GM08714 (cell line): ENCODE measurements around the gene HSF2BP.
"Not testable (repeated sequence)": the region's sequence is repeated elsewhere in the genome, so short reads cannot be mapped to it uniquely, and the experiment has no call there.

Source experiments
- H3K4me3 ChIP-seq: fragments of 200-500 bp; sonication (Bioruptor generic); 2 replicates; pipeline ENCODE4 v1.5.1; 2014; ENCODE audit warnings: mild to moderate bottlenecking, low read length, inconsistent platforms
- ZNF274 ChIP-seq: IDR thresholded peaks from 2 replicates; pipeline ENCODE4 v1.6.1; 2012; ENCODE audit warnings: mild to moderate bottlenecking, low read depth, low read length

HSF2BP gene

GRCh38 chr21:43593078-43593477, 66.2 kb downstream of the HSF2BP start:
- H3K4me3 ChIP-seq = no peak overlapping the region
- no peak for TF ChIP-seq ZNF274

- H3K4me3 ChIP-seq = no peak overlapping the region
- TF ChIP-seq ZNF274 = no peak
Measured at GRCh38 chr21:43591571-43591970, 67.7 kb downstream of the HSF2BP start.

- no peak for TF ChIP-seq ZNF274
- no peak overlapping the region for H3K4me3 ChIP-seq
Measured at GRCh38 chr21:43590194-43590593, 69.1 kb downstream of the HSF2BP start.

- no peak overlapping the region for H3K4me3 ChIP-seq
- no peak for TF ChIP-seq ZNF274
Measured at GRCh38 chr21:43588957-43589356, 70.3 kb downstream of the HSF2BP start.

GRCh38 chr21:43585924-43586413, 73.3 kb downstream of the HSF2BP start:
- H3K4me3 ChIP-seq = no peak overlapping the region
- no peak for TF ChIP-seq ZNF274

- TF ChIP-seq ZNF274 = no peak
- no peak overlapping the region for H3K4me3 ChIP-seq
Measured at GRCh38 chr21:43585514-43585913, 73.8 kb downstream of the HSF2BP start.

GRCh38 chr21:43581453-43581852, 77.8 kb downstream of the HSF2BP start:
- no peak for TF ChIP-seq ZNF274

GRCh38 chr21:43578677-43579303, 80.5 kb downstream of the HSF2BP start:
- no peak for TF ChIP-seq ZNF274

More at GRCh38 chr21:43581453-43581852, 77.8 kb downstream of the HSF2BP start:
- H3K4me3 ChIP-seq = no peak overlapping the region

GRCh38 chr21:43575473-43575844, 83.8 kb downstream of the HSF2BP start:
- TF ChIP-seq ZNF274 = no peak
- no peak overlapping the region for H3K4me3 ChIP-seq

More at GRCh38 chr21:43578677-43579303, 80.5 kb downstream of the HSF2BP start:
- H3K4me3 ChIP-seq = no peak overlapping the region

GRCh38 chr21:43574741-43575472, 84.4 kb downstream of the HSF2BP start:
- no peak for TF ChIP-seq ZNF274
- no peak overlapping the region for H3K4me3 ChIP-seq

- TF ChIP-seq ZNF274 = no peak
- no peak overlapping the region for H3K4me3 ChIP-seq
Measured at GRCh38 chr21:43573921-43574320, 85.4 kb downstream of the HSF2BP start.

GRCh38 chr21:43572446-43572845, 86.8 kb downstream of the HSF2BP start:
- H3K4me3 ChIP-seq = no peak overlapping the region
- TF ChIP-seq ZNF274 = no peak

GRCh38 chr21:43571976-43572375, 87.3 kb downstream of the HSF2BP start:
- no peak overlapping the region for H3K4me3 ChIP-seq
- TF ChIP-seq ZNF274 = no peak

- H3K4me3 ChIP-seq = not testable (repeated sequence)
Measured at GRCh38 chr21:43570195-43570594, 89.1 kb downstream of the HSF2BP start.

- H3K4me3 ChIP-seq = not testable (repeated sequence)
Measured at GRCh38 chr21:43562451-43562850, 96.8 kb downstream of the HSF2BP start.

GRCh38 chr21:43540561-43540960, 118.7 kb downstream of the HSF2BP start:
- H3K4me3 ChIP-seq = not testable (repeated sequence)

- H3K4me3 ChIP-seq = not testable (repeated sequence)
Measured at GRCh38 chr21:43522495-43523131, 136.7 kb downstream of the HSF2BP start.

- H3K4me3 ChIP-seq = not testable (repeated sequence)
Measured at GRCh38 chr21:43517701-43518100, 141.6 kb downstream of the HSF2BP start.

GRCh38 chr21:43516860-43517627, 142.2 kb downstream of the HSF2BP start:
- not testable (repeated sequence) for H3K4me3 ChIP-seq
